Keratinocyte (primary cell): ENCODE measurements around the gene SLPI.

Experiments used
- EZH2 ChIP-seq: IDR thresholded peaks from one replicate; pipeline ENCODE4 v1.6.1; 2012; ENCODE audit warnings: inconsistent platforms, mild to moderate bottlenecking, low read length, moderate library complexity
- TF ChIP-seq, protein P1 (sequence below), 3 experiments: IDR thresholded peaks in 1 of 3; conservative IDR thresholded peaks in 1 of 3; optimal IDR thresholded peaks in 1 of 3; 2 replicates in 2 of 3; 3 replicates in 1 of 3; pipeline versions ENCODE3 to v1.5.1; 2011; ENCODE audit warnings: low read length in 3 of 3, mild to moderate bottlenecking in 3 of 3, moderate library complexity in 2 of 3, control low read depth in 1 of 3, inconsistent platforms in 1 of 3; ENCODE audit not compliant: insufficient read depth in 2 of 3; ENCODE audit errors: extremely low read depth in 1 of 3

DNA sequence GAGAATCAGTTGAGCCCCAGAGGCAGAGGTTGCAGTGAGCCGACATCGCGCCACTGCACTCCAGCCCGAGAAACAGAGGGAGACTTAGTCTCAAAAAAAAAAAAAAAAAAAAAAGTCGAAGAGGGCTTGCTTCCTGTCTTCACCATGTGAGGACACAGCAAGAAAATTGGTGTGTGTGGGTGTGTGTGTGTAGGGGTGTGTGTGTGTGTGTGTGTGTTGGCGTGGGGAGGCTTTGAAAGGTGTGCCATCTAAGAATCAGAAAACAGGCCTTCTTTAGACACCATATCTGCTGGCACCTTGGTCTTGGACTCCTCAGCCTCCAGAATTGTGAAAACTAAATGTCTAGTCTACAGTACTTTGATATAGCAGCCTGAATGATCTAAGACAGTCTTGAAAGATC, 45.4 kb upstream of the SLPI start:
- TF ChIP-seq, protein P1, sequence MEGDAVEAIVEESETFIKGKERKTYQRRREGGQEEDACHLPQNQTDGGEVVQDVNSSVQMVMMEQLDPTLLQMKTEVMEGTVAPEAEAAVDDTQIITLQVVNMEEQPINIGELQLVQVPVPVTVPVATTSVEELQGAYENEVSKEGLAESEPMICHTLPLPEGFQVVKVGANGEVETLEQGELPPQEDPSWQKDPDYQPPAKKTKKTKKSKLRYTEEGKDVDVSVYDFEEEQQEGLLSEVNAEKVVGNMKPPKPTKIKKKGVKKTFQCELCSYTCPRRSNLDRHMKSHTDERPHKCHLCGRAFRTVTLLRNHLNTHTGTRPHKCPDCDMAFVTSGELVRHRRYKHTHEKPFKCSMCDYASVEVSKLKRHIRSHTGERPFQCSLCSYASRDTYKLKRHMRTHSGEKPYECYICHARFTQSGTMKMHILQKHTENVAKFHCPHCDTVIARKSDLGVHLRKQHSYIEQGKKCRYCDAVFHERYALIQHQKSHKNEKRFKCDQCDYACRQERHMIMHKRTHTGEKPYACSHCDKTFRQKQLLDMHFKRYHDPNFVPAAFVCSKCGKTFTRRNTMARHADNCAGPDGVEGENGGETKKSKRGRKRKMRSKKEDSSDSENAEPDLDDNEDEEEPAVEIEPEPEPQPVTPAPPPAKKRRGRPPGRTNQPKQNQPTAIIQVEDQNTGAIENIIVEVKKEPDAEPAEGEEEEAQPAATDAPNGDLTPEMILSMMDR (optimal IDR thresholded peaks at IDR 0.05 in 1 of 3, IDR thresholded peaks at IDR 0.05 in 1 of 3, conservative IDR thresholded peaks at IDR 0.05 in 1 of 3; ENCODE audit: extremely low read depth in 1 of 3, insufficient read depth in 2 of 3, low read length in 3 of 3) = no peak
- no peak for TF ChIP-seq EZH2
